Measurements from ENCODE around the gene TSPO. TPM values are rescaled to one million over a fixed set of nuclear protein-coding genes. Genes with fewer than 3 reads are reported as not detected.

TSPO gene
- total RNA-seq, 1 experiment from 2014 or later: 308 TPM

- no peak overlapping the region for H3K27ac Mint-ChIP-seq (ENCODE audit: low read depth, unreplicated experiment)
- no peaks in the 10 kb centered on the region for H3K4me1 Mint-ChIP-seq (ENCODE audit: insufficient read depth, unreplicated experiment)
- H3K4me3 Mint-ChIP-seq (ENCODE audit: unreplicated experiment): no peak overlapping the region
- no peaks in the 10 kb centered on the region for H3K36me3 Mint-ChIP-seq (ENCODE audit: insufficient read depth, unreplicated experiment)
- BruUV-seq (replicated peaks): no TSS peak
- no peak for DNase-seq (ENCODE audit: unreplicated experiment)
- H3K9me3 Mint-ChIP-seq (ENCODE audit: unreplicated experiment): no peaks in the 10 kb centered on the region
- CTCF ChIA-PET: no interaction called here
- intact Hi-C loops (cut with micrococcal nuclease): no loop called here
- no peaks in the 10 kb centered on the region for H3K27me3 Mint-ChIP-seq (ENCODE audit: insufficient read depth, unreplicated experiment)
- POLR2A ChIA-PET: no interaction called here
- no peak for TF ChIP-seq CTCF (IDR thresholded peaks at IDR 0.05; ENCODE audit: unreplicated experiment)
Measured at GRCh38 chr22:43206509-43207161, 55.3 kb downstream of the TSPO start.

GRCh38 chr22:43207386-43207785 lies 56.0 kb downstream of the TSPO start:
- ChIA-PET POLR2A (no interaction called here), CTCF (no interaction called here)
- Mint-ChIP-seq H3K9me3 (ENCODE audit: unreplicated experiment) (no peaks in the 10 kb centered on the region), H3K4me3 (ENCODE audit: unreplicated experiment) (no peak overlapping the region), H3K4me1 (ENCODE audit: insufficient read depth, unreplicated experiment) (no peaks in the 10 kb centered on the region), H3K36me3 (ENCODE audit: insufficient read depth, unreplicated experiment) (no peaks in the 10 kb centered on the region), H3K27me3 (ENCODE audit: insufficient read depth, unreplicated experiment) (no peaks in the 10 kb centered on the region), H3K27ac (ENCODE audit: low read depth, unreplicated experiment) (no peak overlapping the region)
- DNase-seq (ENCODE audit: unreplicated experiment): no peak
- intact Hi-C loops (cut with micrococcal nuclease): no loop called here
- BruUV-seq (replicated peaks): no TSS peak
- no peak for TF ChIP-seq CTCF (IDR thresholded peaks at IDR 0.05; ENCODE audit: unreplicated experiment)

GRCh38 chr22:43207849-43208702 lies 56.7 kb downstream of the TSPO start:
- intact Hi-C loops (cut with micrococcal nuclease): no loop called here
- no TSS peak for BruUV-seq (replicated peaks)
- DNase-seq (ENCODE audit: unreplicated experiment): no peak
- CTCF ChIA-PET: no interaction called here
- POLR2A ChIA-PET: no interaction called here
- no peak overlapping the region for H3K27ac Mint-ChIP-seq (ENCODE audit: low read depth, unreplicated experiment)
- TF ChIP-seq CTCF (IDR thresholded peaks at IDR 0.05; ENCODE audit: unreplicated experiment): no peak
- no peaks in the 10 kb centered on the region for H3K4me1 Mint-ChIP-seq (ENCODE audit: insufficient read depth, unreplicated experiment)
- H3K4me3 Mint-ChIP-seq (ENCODE audit: unreplicated experiment): no peak overlapping the region
- H3K36me3 Mint-ChIP-seq (ENCODE audit: insufficient read depth, unreplicated experiment): no peaks in the 10 kb centered on the region
- H3K27me3 Mint-ChIP-seq (ENCODE audit: insufficient read depth, unreplicated experiment): no peaks in the 10 kb centered on the region
- no peaks in the 10 kb centered on the region for H3K9me3 Mint-ChIP-seq (ENCODE audit: unreplicated experiment)

GRCh38 chr22:43208703-43209522 lies 57.6 kb downstream of the TSPO start:
- H3K27ac Mint-ChIP-seq (ENCODE audit: low read depth, unreplicated experiment): no peak overlapping the region
- POLR2A ChIA-PET: interaction anchor here (0.6 kb wide), 1 partner anchor 603 kb away, joined by 3 read pairs; the partner anchor contains the start of gene EFCAB6
- H3K27me3 Mint-ChIP-seq (ENCODE audit: insufficient read depth, unreplicated experiment): no peaks in the 10 kb centered on the region
- H3K9me3 Mint-ChIP-seq (ENCODE audit: unreplicated experiment): no peaks in the 10 kb centered on the region
- intact Hi-C loops (cut with micrococcal nuclease): no loop called here
- no TSS peak for BruUV-seq (replicated peaks)
- no peak overlapping the region for H3K4me3 Mint-ChIP-seq (ENCODE audit: unreplicated experiment)
- no peak for DNase-seq (ENCODE audit: unreplicated experiment)
- no peaks in the 10 kb centered on the region for H3K36me3 Mint-ChIP-seq (ENCODE audit: insufficient read depth, unreplicated experiment)
- no peak for TF ChIP-seq CTCF (IDR thresholded peaks at IDR 0.05; ENCODE audit: unreplicated experiment)
- no peaks in the 10 kb centered on the region for H3K4me1 Mint-ChIP-seq (ENCODE audit: insufficient read depth, unreplicated experiment)
- CTCF ChIA-PET: no interaction called here

All from MCF 10A (cell line).